ENCODE results near the gene CACNA2D3.

DNA sequence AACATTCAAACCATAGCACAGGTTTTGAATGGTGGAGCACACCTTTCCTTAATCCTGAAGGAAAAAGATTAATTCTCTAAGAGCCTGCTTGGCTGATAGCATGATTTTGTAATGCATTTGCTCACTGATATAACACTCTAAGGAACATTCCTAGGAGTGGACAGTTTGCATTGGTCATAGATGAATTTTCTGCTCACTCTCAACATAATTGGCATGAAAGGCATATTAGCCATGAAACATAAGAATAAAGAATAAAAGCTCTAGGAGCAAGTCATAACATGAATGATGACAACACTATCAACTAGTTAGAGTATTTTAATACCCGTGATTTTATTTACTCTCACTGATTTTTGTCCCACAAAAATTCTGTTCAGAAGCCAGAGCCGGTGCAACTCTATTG lies 839.8 kb downstream of the CACNA2D3 start:
- TF ChIP-seq, protein P1, sequence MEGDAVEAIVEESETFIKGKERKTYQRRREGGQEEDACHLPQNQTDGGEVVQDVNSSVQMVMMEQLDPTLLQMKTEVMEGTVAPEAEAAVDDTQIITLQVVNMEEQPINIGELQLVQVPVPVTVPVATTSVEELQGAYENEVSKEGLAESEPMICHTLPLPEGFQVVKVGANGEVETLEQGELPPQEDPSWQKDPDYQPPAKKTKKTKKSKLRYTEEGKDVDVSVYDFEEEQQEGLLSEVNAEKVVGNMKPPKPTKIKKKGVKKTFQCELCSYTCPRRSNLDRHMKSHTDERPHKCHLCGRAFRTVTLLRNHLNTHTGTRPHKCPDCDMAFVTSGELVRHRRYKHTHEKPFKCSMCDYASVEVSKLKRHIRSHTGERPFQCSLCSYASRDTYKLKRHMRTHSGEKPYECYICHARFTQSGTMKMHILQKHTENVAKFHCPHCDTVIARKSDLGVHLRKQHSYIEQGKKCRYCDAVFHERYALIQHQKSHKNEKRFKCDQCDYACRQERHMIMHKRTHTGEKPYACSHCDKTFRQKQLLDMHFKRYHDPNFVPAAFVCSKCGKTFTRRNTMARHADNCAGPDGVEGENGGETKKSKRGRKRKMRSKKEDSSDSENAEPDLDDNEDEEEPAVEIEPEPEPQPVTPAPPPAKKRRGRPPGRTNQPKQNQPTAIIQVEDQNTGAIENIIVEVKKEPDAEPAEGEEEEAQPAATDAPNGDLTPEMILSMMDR (IDR thresholded peaks at IDR 0.05) = no peak
- TF ChIP-seq POLR2A (IDR thresholded peaks at IDR 0.05) = no peak
